Testis (tissue), 3 donors: ENCODE results near the gene FLT3LG. TPM values are rescaled to one million over a fixed set of nuclear protein-coding genes. Genes with fewer than 3 reads are reported as not detected.

Experiments used
- DNase-seq: peaks from one replicate; pipeline ENCODE4 v3.0.0-alpha.2; 2019
- H3K27ac ChIP-seq, 2 donors: fragments of 200-600 bp; sonication (generic); one replicate each; pipeline ENCODE4 v1.5.1; 2019
- H3K27me3 ChIP-seq: fragments of 200-600 bp; sonication (generic); one replicate; pipeline ENCODE4 v1.5.1; 2019
- H3K36me3 ChIP-seq: fragments of 200-600 bp; sonication (generic); one replicate; pipeline ENCODE4 v1.5.1; 2017; ENCODE audit warnings: low read depth; ENCODE audit errors: missing control alignments
- H3K4me1 ChIP-seq: fragments of 200-600 bp; sonication (generic); one replicate; pipeline ENCODE4 v1.5.1; 2019
- H3K4me3 ChIP-seq, 2 donors: fragments of 200-600 bp; sonication (generic); one replicate each; pipeline ENCODE4 v1.5.1; 2017 to 2019
- H3K9me3 ChIP-seq: fragments of 200-600 bp; sonication (generic); one replicate; pipeline ENCODE4 v1.5.1; 2017
- CTCF ChIP-seq, 3 experiments: fragments of 450-650 bp in 2 of 3; fragments of 200-600 bp in 1 of 3; sonication (generic) in 1 of 3; IDR thresholded peaks; one replicate each; pipeline ENCODE4 v1.5.1; 2016 to 2019; ENCODE audit warnings: antibody characterized with exemption in 3 of 3, mild to moderate bottlenecking in 2 of 3, moderate library complexity in 1 of 3
- POLR2A ChIP-seq: fragments of 450-650 bp; IDR thresholded peaks from one replicate; pipeline ENCODE4 v1.6.1; 2017; ENCODE audit warnings: antibody characterized with exemption, mild to moderate bottlenecking, moderate library complexity
- WGBS, 2 donors: methylation state at CpG; one replicate each; pipeline ENCODE4 v1.1.5; 2018; 5-methylcytosine and 5-hydroxymethylcytosine counted together
- intact Hi-C: fragments of 100-400 bp; cut with DNase I; formaldehyde crosslinking; loops from one replicate; pipeline ENCODE4 v1.15.1; 2023; ENCODE audit warnings: low total_unique reads
- polyA plus RNA-seq: library from polyadenylated mRNA; stranded (reverse); fragments of 350-450 nt; fragmentation: Illumina TruSeq; extraction: RNeasy Lipid Tissue Mini Kit (QIAGEN cat#74804); gene quantifications from one replicate; pipeline ENCODE4 v1.2.3, GENCODE V29; 2014; ENCODE audit warnings: low read depth, low replicate concordance; ENCODE audit not compliant: insufficient read depth
- total RNA-seq, 2 donors: library from RNA; depleted of rRNA; stranded (reverse); fragments of >200 nt; gene quantifications; one replicate each; pipeline ENCODE4 v1.2.3, GENCODE V29; 2016

The FLT3LG gene
- total and polyA plus RNA-seq, 3 donors from 2014 or later: 3.0 to 7.1 (median 4.6) TPM

- 53 to 64% methylated on average over 12 of the region's 12 CpGs for WGBS, 2 donors
- intact Hi-C loops: no loop called here
- no peak for DNase-seq
- H3K27ac ChIP-seq: peak overlapping the region in 1 of 2 donors; percentile 52
- TF ChIP-seq POLR2A: no peak
- no peak for TF ChIP-seq CTCF (IDR thresholded peaks at IDR 0.05)
- no peaks in the 10 kb centered on the region for H3K9me3 ChIP-seq
- no peaks in the 10 kb centered on the region for H3K27me3 ChIP-seq
- H3K4me3 ChIP-seq: no peak overlapping the region
- no peaks in the 10 kb centered on the region for H3K36me3 ChIP-seq
- H3K4me1 ChIP-seq: peaks cover 19% of the 10 kb centered on the region
These were observed 18.8 kb downstream of the FLT3LG start for GRCh38 chr19:49492573-49493405.

GRCh38 chr19:49496574-49497008, 22.6 kb downstream of the FLT3LG start:
- no peak for TF ChIP-seq POLR2A
- no peak for TF ChIP-seq CTCF (IDR thresholded peaks at IDR 0.05)
- Histone ChIP-seq H3K27ac (peak overlapping the region; percentile 98), H3K36me3 (no peaks in the 10 kb centered on the region), H3K4me3 (peak overlapping the region; percentile 94), H3K9me3 (no peaks in the 10 kb centered on the region), H3K4me1 (peaks cover 33% of the 10 kb centered on the region), H3K27me3 (no peaks in the 10 kb centered on the region)
- no peak for DNase-seq
- WGBS, 2 donors: 1 to 2% methylated on average over 8 to 11 of the region's 11 CpGs
- intact Hi-C loops: no loop called here

- peak overlapping the region; percentile 98 for H3K27ac ChIP-seq
- TF ChIP-seq POLR2A: no peak
- no peak for TF ChIP-seq CTCF (IDR thresholded peaks at IDR 0.05)
- H3K36me3 ChIP-seq: no peaks in the 10 kb centered on the region
- 14% methylated on average over 20 to 22 of the region's 22 CpGs for WGBS, 2 donors
- H3K4me1 ChIP-seq: peaks cover 33% of the 10 kb centered on the region
- no peaks in the 10 kb centered on the region for H3K9me3 ChIP-seq
- intact Hi-C loops: no loop called here
- H3K27me3 ChIP-seq: no peaks in the 10 kb centered on the region
- peak; percentile 88 for DNase-seq
- H3K4me3 ChIP-seq: peak overlapping the region; percentile 94
These were observed 23.2 kb downstream of the FLT3LG start for GRCh38 chr19:49497047-49497788.

GRCh38 chr19:49497789-49498103, 23.7 kb downstream of the FLT3LG start:
- Histone ChIP-seq H3K36me3 (no peaks in the 10 kb centered on the region), H3K4me1 (peaks cover 34% of the 10 kb centered on the region), H3K9me3 (no peaks in the 10 kb centered on the region), H3K4me3 (no peak overlapping the region), H3K27me3 (no peaks in the 10 kb centered on the region), H3K27ac (peak overlapping the region; percentile 98)
- intact Hi-C loops: no loop called here
- WGBS, 2 donors: 89 to 93% methylated on average over 6 to 12 of the region's 12 CpGs
- DNase-seq: no peak
- TF ChIP-seq POLR2A: no peak
- no peak for TF ChIP-seq CTCF (IDR thresholded peaks at IDR 0.05)
